A549 (cell line): Measurements from ENCODE around the gene CCDC33. TPM values are rescaled to one million over a fixed set of nuclear protein-coding genes. Genes with fewer than 3 reads are reported as not detected.

Source experiments
- ATAC-seq, 2 experiments: fragments of 200-7000 bp in 1 of 2; fragments of >200 bp in 1 of 2; cut with Nextera tagmentation in 1 of 2; cut with Tn5 transposase in 1 of 2; 3 replicates each; pipeline versions ENCODE4 v1.8.0 to v1.9.1; 2018 to 2020; ENCODE audit warnings: mild to moderate bottlenecking in 1 of 2, moderate library complexity in 1 of 2
- CTCF ChIA-PET: fragments of 300-600 bp; sonication (Branson Sonifier 250); formaldehyde crosslinking; extraction: SDS; loops from one replicate; lab custom pipeline; 2021; ENCODE audit warnings: antibody characterized with exemption, inconsistent platforms; lab: Yijun Ruan, JAX
- POLR2A ChIA-PET: fragments of 350-600 bp; formaldehyde crosslinking; extraction: SDS; loops from one replicate; lab custom pipeline; 2021; ENCODE audit warnings: antibody characterized with exemption, inconsistent platforms; lab: Yijun Ruan, JAX
- DNase-seq, 2 experiments: peaks; one replicate each; pipeline versions ENCODE4 v3.0.0 to v3.0.0-alpha.2; 2011 to 2016; ENCODE audit warnings: low read depth in 1 of 2, low spot score in 1 of 2
- FAIRE-seq: peaks from 2 replicates; lab custom pipeline; 2011; peaks lifted over from hg19 to GRCh38; lab: Jason Lieb, UNC
- H3K27ac ChIP-seq, 2 experiments: fragments of >200 bp; sonication (Bioruptor Twin); formaldehyde crosslinking; 3 replicates each; pipeline ENCODE4 v1.5.1; 2016 to 2017
- H3K4me1 ChIP-seq: fragments of >200 bp; sonication (Bioruptor Twin); formaldehyde crosslinking; 3 replicates; pipeline ENCODE4 v1.6.1; 2016
- H3K4me2 ChIP-seq: fragments of >200 bp; sonication (Bioruptor Twin); formaldehyde crosslinking; 3 replicates; pipeline ENCODE4 v1.6.1; 2016
- H3K4me3 ChIP-seq: fragments of >200 bp; sonication (Bioruptor Twin); formaldehyde crosslinking; 3 replicates; pipeline ENCODE4 v1.5.1; 2016
- H3K9me3 ChIP-seq: fragments of >200 bp; sonication (Bioruptor Twin); formaldehyde crosslinking; 3 replicates; pipeline ENCODE4 v1.6.1; 2016
- BCL3 ChIP-seq: fragments of >200 bp; sonication (Bioruptor Twin); formaldehyde crosslinking; IDR thresholded peaks from 3 replicates; pipeline ENCODE4 v1.6.1; 2016
- BHLHE40 ChIP-seq: IDR thresholded peaks from 2 replicates; pipeline ENCODE4 v1.6.1; 2012; ENCODE audit warnings: low read depth, low read length, inconsistent platforms
- CBX8 ChIP-seq: fragments of 200-600 bp; sonication (generic); IDR thresholded peaks from 2 replicates; pipeline ENCODE4 v1.6.1; 2016
- CEBPB ChIP-seq, 2 experiments: fragments of >200 bp in 1 of 2; sonication (Bioruptor Twin) in 1 of 2; formaldehyde crosslinking in 1 of 2; IDR thresholded peaks; 2 replicates each; pipeline ENCODE4 v1.6.1; 2012 to 2016
- CTCF ChIP-seq: fragments of >200 bp; sonication (Bioruptor Twin); formaldehyde crosslinking; IDR thresholded peaks from 3 replicates; pipeline ENCODE4 v1.5.1; 2016
- EHMT2 ChIP-seq: fragments of 200-600 bp; sonication (generic); IDR thresholded peaks from 2 replicates; pipeline ENCODE4 v1.6.1; 2016; ENCODE audit warnings: antibody characterized with exemption, low read depth, mild to moderate bottlenecking, moderate library complexity
- FOSB ChIP-seq: fragments of 250-450 bp; sonication (Bioruptor Pico); IDR thresholded peaks from 2 replicates; pipeline ENCODE4 v1.5.0; 2020; ENCODE audit warnings: mild to moderate bottlenecking, moderate library complexity
- FOSL2 ChIP-seq, 2 experiments: fragments of 450-650 bp in 1 of 2; fragments of >200 bp in 1 of 2; sonication (Bioruptor Twin) in 1 of 2; formaldehyde crosslinking; IDR thresholded peaks; 2 replicates each; pipeline versions ENCODE4 v1.5.0 to v1.6.1; 2016 to 2020; ENCODE audit warnings: mild to moderate bottlenecking in 1 of 2, moderate library complexity in 1 of 2
- HOXB13 ChIP-seq: fragments of 250-450 bp; sonication (Bioruptor Pico); IDR thresholded peaks from 2 replicates; pipeline ENCODE4 v1.5.0; 2020; ENCODE audit warnings: low read depth, mild to moderate bottlenecking, moderate library complexity
- MAFK ChIP-seq: fragments of 450-650 bp; IDR thresholded peaks from 2 replicates; pipeline ENCODE4 v1.6.1; 2014; ENCODE audit not compliant: partially characterized antibody
- NFE2L2 ChIP-seq: fragments of 150-350 bp; conservative IDR thresholded peaks from 2 replicates; pipeline ENCODE4 v1.6.1; 2014; ENCODE audit warnings: low read length
- RAD21 ChIP-seq, 2 experiments: fragments of >200 bp in 1 of 2; sonication (Bioruptor Twin) in 1 of 2; formaldehyde crosslinking in 1 of 2; IDR thresholded peaks in 1 of 2; conservative IDR thresholded peaks in 1 of 2; 2 replicates in 1 of 2; 3 replicates in 1 of 2; pipeline ENCODE4 v1.6.1; 2012 to 2018; ENCODE audit warnings: inconsistent platforms in 1 of 2
- RARB ChIP-seq: fragments of 250-450 bp; sonication (Bioruptor Pico); IDR thresholded peaks from 2 replicates; pipeline ENCODE4 v1.8.0; 2021; ENCODE audit warnings: mild to moderate bottlenecking, moderate library complexity
- SMC3 ChIP-seq: fragments of >200 bp; sonication (Bioruptor Twin); formaldehyde crosslinking; IDR thresholded peaks from 3 replicates; pipeline ENCODE4 v1.6.1; 2018; ENCODE audit warnings: inconsistent platforms
- TP53 ChIP-seq: fragments of 250-450 bp; sonication (Bioruptor Pico); IDR thresholded peaks from 2 replicates; pipeline ENCODE4 v1.5.0; 2021; ENCODE audit warnings: mild to moderate bottlenecking, moderate library complexity
- USF2 ChIP-seq: fragments of 450-650 bp; IDR thresholded peaks from 2 replicates; pipeline ENCODE4 v1.6.1; 2014; ENCODE audit warnings: antibody characterized with exemption
- ZC3H11A ChIP-seq: fragments of 450-650 bp; IDR thresholded peaks from 2 replicates; pipeline ENCODE4 v1.6.1; 2014; ENCODE audit warnings: antibody characterized with exemption, mild to moderate bottlenecking
- ZFP36 ChIP-seq: fragments of 450-650 bp; IDR thresholded peaks from 2 replicates; pipeline ENCODE4 v1.6.1; 2014; ENCODE audit warnings: borderline replicate concordance; ENCODE audit not compliant: partially characterized antibody
- WGBS: methylation state at CpG from one replicate; pipeline ENCODE4 v1.1.6; 2017; ENCODE audit errors: missing lambda C conversion rate; 5-methylcytosine and 5-hydroxymethylcytosine counted together
- polyA plus RNA-seq, 4 experiments: library from polyadenylated mRNA; depleted of rRNA in 3 of 4; stranded (reverse); fragments of >200 nt; fragmentation: RNase III in 1 of 4; extraction: RNeasy Plus Mini Kit Qiagen cat#74134 plus additional on column Dnase treatment in 1 of 4; gene quantifications; 2 replicates in 3 of 4; 3 replicates in 1 of 4; pipeline ENCODE4 v1.2.3, GENCODE V29; 2011 to 2017
- TF ChIP-seq, protein P1 (sequence below): fragments of 250-450 bp; sonication (Bioruptor Pico); IDR thresholded peaks from 2 replicates; pipeline ENCODE4 v1.5.0; 2021; ENCODE audit warnings: mild to moderate bottlenecking, moderate library complexity, borderline replicate concordance

The CCDC33 gene
- polyA plus RNA-seq, 2 of the 4 experiments (the other 2 are of a cell fraction): 5.9 to 9.2 TPM

- Histone ChIP-seq H3K4me3 (no peak overlapping the region), H3K4me2 (no peak overlapping the region), H3K9me3 (no peaks in the 10 kb centered on the region), H3K27ac (no peak overlapping the region), H3K4me1 (no peaks in the 10 kb centered on the region)
- CTCF ChIA-PET: interaction anchor here (0.5 to 5.6 kb wide), 2 partner anchors 11 to 203 kb away, joined by 3 to 50 read pairs; no protein-coding TSS in a partner anchor
- POLR2A ChIA-PET: no interaction called here
- FAIRE-seq (no peak), DNase-seq (no peak), ATAC-seq (no peak)
- no peak for TF ChIP-seq MAFK
- no peak for TF ChIP-seq CEBPB (IDR thresholded peaks at IDR 0.05)
- no peak for TF ChIP-seq CTCF
- TF ChIP-seq EHMT2: no peak
- TF ChIP-seq FOSB (CRISPR knock-in tag): no peak
- no peak for TF ChIP-seq BCL3
- TF ChIP-seq, protein P1, sequence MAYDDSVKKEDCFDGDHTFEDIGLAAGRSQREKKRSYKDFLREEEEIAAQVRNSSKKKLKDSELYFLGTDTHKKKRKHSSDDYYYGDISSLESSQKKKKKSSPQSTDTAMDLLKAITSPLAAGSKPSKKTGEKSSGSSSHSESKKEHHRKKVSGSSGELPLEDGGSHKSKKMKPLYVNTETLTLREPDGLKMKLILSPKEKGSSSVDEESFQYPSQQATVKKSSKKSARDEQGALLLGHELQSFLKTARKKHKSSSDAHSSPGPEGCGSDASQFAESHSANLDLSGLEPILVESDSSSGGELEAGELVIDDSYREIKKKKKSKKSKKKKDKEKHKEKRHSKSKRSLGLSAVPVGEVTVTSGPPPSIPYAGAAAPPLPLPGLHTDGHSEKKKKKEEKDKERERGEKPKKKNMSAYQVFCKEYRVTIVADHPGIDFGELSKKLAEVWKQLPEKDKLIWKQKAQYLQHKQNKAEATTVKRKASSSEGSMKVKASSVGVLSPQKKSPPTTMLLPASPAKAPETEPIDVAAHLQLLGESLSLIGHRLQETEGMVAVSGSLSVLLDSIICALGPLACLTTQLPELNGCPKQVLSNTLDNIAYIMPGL (CRISPR knock-in tag): no peak
- no peak for TF ChIP-seq ZFP36
- TF ChIP-seq FOSL2 (IDR thresholded peaks at IDR 0.05): no peak
- no peak for TF ChIP-seq FOSL2 (CRISPR knock-in tag; IDR thresholded peaks at IDR 0.05)
- no peak for TF ChIP-seq ZC3H11A
- TF ChIP-seq USF2: no peak
- TF ChIP-seq RARB (CRISPR knock-in tag): no peak
- TF ChIP-seq RAD21 (conservative IDR thresholded peaks at IDR 0.05 in 1 of 2, IDR thresholded peaks at IDR 0.05 in 1 of 2): no peak
- TF ChIP-seq SMC3: no peak
- TF ChIP-seq HOXB13: no peak
- no peak for TF ChIP-seq NFE2L2
- no peak for TF ChIP-seq CBX8
- no peak for TF ChIP-seq TP53
- WGBS: 82% methylated on average over 8 of the region's 10 CpGs
Measured at GRCh38 chr15:74332611-74333010, 96.5 kb downstream of the CCDC33 start.

DNA sequence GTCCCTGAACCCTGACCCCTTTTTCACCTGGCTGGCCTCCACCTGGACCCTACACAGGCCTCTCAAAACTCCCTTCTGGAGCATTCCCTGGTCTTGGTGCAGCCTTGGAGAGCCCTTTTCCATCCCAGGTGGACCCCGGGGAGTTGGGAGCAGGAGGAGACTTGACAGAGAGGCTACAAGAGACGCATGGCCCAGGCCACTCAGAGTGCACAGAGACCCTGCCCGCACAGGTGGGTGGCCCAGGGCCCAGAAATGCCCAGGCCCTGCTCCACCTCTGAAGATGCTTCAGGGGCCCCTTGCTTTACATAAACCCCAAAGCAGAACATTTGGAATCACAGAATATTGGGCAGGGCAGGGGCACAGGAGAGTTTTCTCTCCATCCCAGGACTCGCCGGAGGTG, 97.0 kb downstream of the CCDC33 start:
- Histone ChIP-seq H3K4me3 (no peak overlapping the region), H3K4me2 (no peak overlapping the region), H3K4me1 (no peaks in the 10 kb centered on the region), H3K27ac (no peak overlapping the region), H3K9me3 (no peaks in the 10 kb centered on the region)
- ChIA-PET POLR2A (no interaction called here), CTCF (interaction anchor here (5.6 kb wide), 1 partner anchor 12 kb away, joined by 50 read pairs; no protein-coding TSS in a partner anchor)
- DNase-seq (no peak), ATAC-seq (no peak), FAIRE-seq (no peak)
- 73% methylated on average over 2 of the region's 5 CpGs for WGBS
- TF ChIP-seq SMC3: no peak
- no peak for TF ChIP-seq BHLHE40
- TF ChIP-seq ZFP36: no peak
- no peak for TF ChIP-seq CEBPB (IDR thresholded peaks at IDR 0.05)
